ENCODE measurements around the gene YOD1.

YOD1 gene

GRCh38 chr1:207056673-207057072 is 5.7 kb upstream of the YOD1 start:
- no peak overlapping the region for H3K4me3 ChIP-seq (replicated peaks; ENCODE audit: insufficient read depth, low read length)
- H3K27me3 ChIP-seq (ENCODE audit: insufficient read depth, poor library complexity, severe bottlenecking): no peaks in the 10 kb centered on the region
- no peak for DNase-seq (ENCODE audit: low read depth in 1 of 2, low spot score in 1 of 2)
- TF ChIP-seq CTCF (IDR thresholded peaks at IDR 0.05; ENCODE audit: insufficient read depth, low read length) (no peak), GABPA (IDR thresholded peaks at IDR 0.05; ENCODE audit: low read depth) (no peak), POLR2AphosphoS5 (IDR thresholded peaks at IDR 0.05; ENCODE audit: low read depth) (no peak), REST (IDR thresholded peaks at IDR 0.05; ENCODE audit: insufficient replicate concordance, low read depth) (no peak), SPI1 (IDR thresholded peaks at IDR 0.05; ENCODE audit: borderline replicate concordance, low read depth) (no peak)
- no peak overlapping the region for H3K27ac ChIP-seq (replicated peaks)

GRCh38 chr1:207055386-207056001 is 4.5 kb upstream of the YOD1 start:
- DNase-seq (ENCODE audit: low read depth in 1 of 2, low spot score in 1 of 2): no peak
- Histone ChIP-seq H3K27me3 (ENCODE audit: insufficient read depth, poor library complexity, severe bottlenecking) (no peaks in the 10 kb centered on the region), H3K4me3 (replicated peaks; ENCODE audit: insufficient read depth, low read length) (no peak overlapping the region), H3K27ac (replicated peaks) (no peak overlapping the region)
- no peak for TF ChIP-seq CTCF (IDR thresholded peaks at IDR 0.05; ENCODE audit: insufficient read depth, low read length)
- TF ChIP-seq SPI1 (IDR thresholded peaks at IDR 0.05; ENCODE audit: borderline replicate concordance, low read depth): no peak
- no peak for TF ChIP-seq GABPA (IDR thresholded peaks at IDR 0.05; ENCODE audit: low read depth)
- no peak for TF ChIP-seq POLR2AphosphoS5 (IDR thresholded peaks at IDR 0.05; ENCODE audit: low read depth)
- no peak for TF ChIP-seq REST (IDR thresholded peaks at IDR 0.05; ENCODE audit: insufficient replicate concordance, low read depth)

DNA sequence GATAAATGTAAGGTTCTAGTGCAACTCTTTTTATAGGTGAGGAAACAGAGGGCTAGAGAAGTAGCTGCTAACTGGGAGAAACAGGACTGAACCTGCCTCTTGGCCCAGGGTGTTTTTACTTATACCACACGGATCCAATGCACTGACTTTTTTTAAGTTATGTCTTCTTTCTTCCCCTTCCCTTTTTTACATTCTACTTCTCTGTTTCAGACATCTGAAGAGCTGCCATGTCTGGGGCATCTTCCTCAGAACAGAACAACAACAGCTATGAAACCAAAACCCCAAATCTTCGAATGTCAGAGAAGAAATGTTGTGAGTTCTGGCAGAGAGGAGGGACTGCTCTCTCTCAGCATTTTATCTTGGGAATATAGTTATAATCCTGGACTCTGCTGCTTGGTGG is 3.5 kb upstream of the YOD1 start:
- Histone ChIP-seq H3K27me3 (ENCODE audit: insufficient read depth, poor library complexity, severe bottlenecking) (no peaks in the 10 kb centered on the region), H3K27ac (replicated peaks) (peak overlapping the region; percentile 26), H3K4me3 (replicated peaks; ENCODE audit: insufficient read depth, low read length) (no peak overlapping the region)
- peak; percentile 81 for TF ChIP-seq SPI1 (IDR thresholded peaks at IDR 0.05; ENCODE audit: borderline replicate concordance, low read depth)
- no peak for TF ChIP-seq GABPA (IDR thresholded peaks at IDR 0.05; ENCODE audit: low read depth)
- TF ChIP-seq POLR2AphosphoS5 (IDR thresholded peaks at IDR 0.05; ENCODE audit: low read depth): no peak
- DNase-seq (ENCODE audit: low read depth in 1 of 2, low spot score in 1 of 2): peak in 1 of 2 experiments; percentile 36

GRCh38 chr1:207052911-207053769 is 2.1 kb upstream of the YOD1 start, which contains the start of gene PFKFB2:
TSS of gene PFKFB2 (plus strand) at chr1:207053275. CDS start at chr1:207054718, 1,443 bp downstream.
- DNase-seq (ENCODE audit: low read depth in 1 of 2, low spot score in 1 of 2): peak; percentile 17 to 78
- H3K27me3 ChIP-seq (ENCODE audit: insufficient read depth, poor library complexity, severe bottlenecking): no peaks in the 10 kb centered on the region
- peak within 1 kb of the TSS; percentile 22 for H3K4me3 ChIP-seq (replicated peaks; ENCODE audit: insufficient read depth, low read length)
- peak within 1 kb of the TSS; percentile 1; the same call in 1 of the 2 replicates for H3K27ac ChIP-seq (replicated peaks)
- TF ChIP-seq POLR2AphosphoS5 (IDR thresholded peaks at IDR 0.05; ENCODE audit: low read depth) (no peak), CTCF (IDR thresholded peaks at IDR 0.05; ENCODE audit: insufficient read depth, low read length) (no peak), SPI1 (IDR thresholded peaks at IDR 0.05; ENCODE audit: borderline replicate concordance, low read depth) (no peak), REST (IDR thresholded peaks at IDR 0.05; ENCODE audit: insufficient replicate concordance, low read depth) (no peak), GABPA (IDR thresholded peaks at IDR 0.05; ENCODE audit: low read depth) (no peak)
